HL-60 (cell line): ENCODE results near the gene ZNF469.

Source experiments
- DNase-seq, 2 experiments: peaks; one replicate each; pipeline ENCODE4 v3.0.0-alpha.2; 2010 to 2020; ENCODE audit warnings: low read depth in 1 of 2, low spot score in 1 of 2
- H3K27ac ChIP-seq: fragments of 250-450 bp; sonication (Bioruptor Pico); replicated peaks from 2 replicates; pipeline ENCODE4 v1.5.1; 2020; ENCODE audit warnings: mild to moderate bottlenecking, moderate library complexity
- H3K27me3 ChIP-seq: fragments of 250-450 bp; sonication (Bioruptor Pico); 2 replicates; pipeline ENCODE4 v1.5.1; 2021; ENCODE audit warnings: mild to moderate bottlenecking, moderate library complexity; ENCODE audit not compliant: insufficient read depth, poor library complexity, severe bottlenecking
- H3K4me3 ChIP-seq: replicated peaks from 2 replicates; pipeline ENCODE4 v1.5.1; 2011; ENCODE audit warnings: mild to moderate bottlenecking, control low read depth, low read length; ENCODE audit not compliant: insufficient read depth
- GABPA ChIP-seq: IDR thresholded peaks from 2 replicates; pipeline ENCODE4 v1.6.1; 2012; ENCODE audit warnings: low read depth
- POLR2AphosphoS5 ChIP-seq: IDR thresholded peaks from 2 replicates; pipeline ENCODE4 v1.6.1; 2012; ENCODE audit warnings: low read depth
- REST ChIP-seq: IDR thresholded peaks from 2 replicates; pipeline ENCODE4 v1.6.1; 2012; ENCODE audit warnings: low read depth; ENCODE audit not compliant: insufficient replicate concordance
- SPI1 ChIP-seq: IDR thresholded peaks from 2 replicates; pipeline ENCODE4 v1.6.1; 2012; ENCODE audit warnings: low read depth, mild to moderate bottlenecking, borderline replicate concordance
- TF ChIP-seq, protein P1 (sequence below): IDR thresholded peaks from one replicate; pipeline ENCODE4 v1.5.1; 2011; ENCODE audit warnings: low read length, control low read depth, inconsistent platforms; ENCODE audit not compliant: insufficient read depth

Gene ZNF469

GRCh38 chr16:88338111-88338510, 44.6 kb upstream of the ZNF469 start:
- Histone ChIP-seq H3K4me3 (no peak overlapping the region), H3K27ac (no peak overlapping the region), H3K27me3 (no peaks in the 10 kb centered on the region)
- DNase-seq, result no peak
- TF ChIP-seq POLR2AphosphoS5, result no peak
- TF ChIP-seq, protein P1, sequence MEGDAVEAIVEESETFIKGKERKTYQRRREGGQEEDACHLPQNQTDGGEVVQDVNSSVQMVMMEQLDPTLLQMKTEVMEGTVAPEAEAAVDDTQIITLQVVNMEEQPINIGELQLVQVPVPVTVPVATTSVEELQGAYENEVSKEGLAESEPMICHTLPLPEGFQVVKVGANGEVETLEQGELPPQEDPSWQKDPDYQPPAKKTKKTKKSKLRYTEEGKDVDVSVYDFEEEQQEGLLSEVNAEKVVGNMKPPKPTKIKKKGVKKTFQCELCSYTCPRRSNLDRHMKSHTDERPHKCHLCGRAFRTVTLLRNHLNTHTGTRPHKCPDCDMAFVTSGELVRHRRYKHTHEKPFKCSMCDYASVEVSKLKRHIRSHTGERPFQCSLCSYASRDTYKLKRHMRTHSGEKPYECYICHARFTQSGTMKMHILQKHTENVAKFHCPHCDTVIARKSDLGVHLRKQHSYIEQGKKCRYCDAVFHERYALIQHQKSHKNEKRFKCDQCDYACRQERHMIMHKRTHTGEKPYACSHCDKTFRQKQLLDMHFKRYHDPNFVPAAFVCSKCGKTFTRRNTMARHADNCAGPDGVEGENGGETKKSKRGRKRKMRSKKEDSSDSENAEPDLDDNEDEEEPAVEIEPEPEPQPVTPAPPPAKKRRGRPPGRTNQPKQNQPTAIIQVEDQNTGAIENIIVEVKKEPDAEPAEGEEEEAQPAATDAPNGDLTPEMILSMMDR, result no peak
- no peak for TF ChIP-seq REST
- no peak for TF ChIP-seq SPI1
- TF ChIP-seq GABPA, result no peak

GRCh38 chr16:88338896-88339295, 43.9 kb upstream of the ZNF469 start:
- no peak for DNase-seq
- Histone ChIP-seq H3K27ac (no peak overlapping the region), H3K4me3 (no peak overlapping the region), H3K27me3 (no peaks in the 10 kb centered on the region)
- TF ChIP-seq GABPA (no peak), SPI1 (no peak), POLR2AphosphoS5 (no peak), REST (no peak)
- TF ChIP-seq, protein P1, result no peak

- H3K27me3 ChIP-seq, result no peaks in the 10 kb centered on the region
- TF ChIP-seq, protein P1, result no peak
- TF ChIP-seq SPI1, result no peak
- TF ChIP-seq GABPA, result no peak
- no peak for DNase-seq
- no peak overlapping the region for H3K27ac ChIP-seq
- H3K4me3 ChIP-seq, result no peak overlapping the region
Measured at GRCh38 chr16:88339930-88340754, 42.6 kb upstream of the ZNF469 start.

DNA sequence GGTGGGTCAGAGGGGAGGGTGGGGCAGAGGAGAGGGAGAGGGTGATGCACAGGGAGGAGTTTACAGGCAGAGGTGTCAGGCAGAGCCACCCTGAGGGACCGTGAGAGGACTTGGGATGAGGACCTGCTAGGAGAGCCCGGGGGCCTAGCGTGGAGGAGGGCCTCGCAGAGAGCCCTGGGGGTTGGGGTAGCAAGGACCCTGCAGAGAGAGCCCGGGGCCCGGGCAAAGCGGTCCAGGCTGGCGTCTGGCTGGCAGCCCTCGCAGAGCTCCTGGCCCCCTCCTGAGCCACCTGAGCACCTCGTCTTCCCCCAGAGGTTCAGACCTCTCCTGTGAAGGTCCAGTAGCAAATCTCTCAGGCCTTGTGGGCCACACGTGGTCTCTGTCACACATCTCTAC, 42.0 kb upstream of the ZNF469 start:
- no peak for TF ChIP-seq SPI1
- TF ChIP-seq GABPA, result no peak
- no peak for TF ChIP-seq POLR2AphosphoS5
- TF ChIP-seq, protein P1, result no peak
- TF ChIP-seq REST, result no peak
- no peak for DNase-seq
- H3K27ac ChIP-seq, result no peak overlapping the region
- no peaks in the 10 kb centered on the region for H3K27me3 ChIP-seq
- no peak overlapping the region for H3K4me3 ChIP-seq
